ENCODE measurements around the gene ERP27. TPM values are rescaled to one million over a fixed set of nuclear protein-coding genes. Genes with fewer than 3 reads are reported as not detected.

ERP27 gene
- polyA plus RNA-seq, 2 of the 4 experiments (the other 2 are of a cell fraction) = 0.09 to 0.28 TPM

- WGBS (ENCODE audit: missing lambda C conversion rate) = 89% methylated on average over 2 of the region's 2 CpGs
- Histone ChIP-seq H3K27ac (no peak overlapping the region), H3K4me2 (no peak overlapping the region), H3K9me3 (no peaks in the 10 kb centered on the region), H3K4me1 (no peaks in the 10 kb centered on the region), H3K4me3 (no peak overlapping the region)
- ChIA-PET CTCF (no interaction called here), POLR2A (no interaction called here)
- no peak for DNase-seq (ENCODE audit: low read depth in 1 of 2, low spot score in 1 of 2)
- ATAC-seq = no peak
- TF ChIP-seq ZSCAN20 (CRISPR knock-in tag; IDR thresholded peaks at IDR 0.05) (no peak), BHLHE40 (IDR thresholded peaks at IDR 0.05; ENCODE audit: low read depth, low read length) (no peak), HES2 (IDR thresholded peaks at IDR 0.05) (no peak), JUNB (IDR thresholded peaks at IDR 0.05) (no peak), PHF8 (IDR thresholded peaks at IDR 0.05; ENCODE audit: borderline replicate concordance, low read depth) (no peak), ATOH8 (CRISPR knock-in tag; IDR thresholded peaks at IDR 0.05; ENCODE audit: low read depth) (no peak), MAZ (IDR thresholded peaks at IDR 0.05; ENCODE audit: borderline replicate concordance, low read depth, low read length) (no peak)
- FAIRE-seq = no peak
Observed at GRCh38 chr12:14923944-14924343, 14.4 kb downstream of the ERP27 start.

- ChIA-PET CTCF (interaction anchor here (1.3 to 1.4 kb wide), 2 partner anchors 10 to 37 kb away, joined by 3 to 4 read pairs; no protein-coding TSS in a partner anchor), POLR2A (interaction anchor here (0.5 kb wide), 1 partner anchor 47 kb away, joined by 3 read pairs; no protein-coding TSS in a partner anchor)
- Histone ChIP-seq H3K9me3 (no peaks in the 10 kb centered on the region), H3K4me3 (no peak overlapping the region), H3K4me2 (no peak overlapping the region), H3K4me1 (no peaks in the 10 kb centered on the region), H3K27ac (no peak overlapping the region)
- DNase-seq (ENCODE audit: low read depth in 1 of 2, low spot score in 1 of 2) (no peak), ATAC-seq (no peak), FAIRE-seq (no peak)
- 81% methylated on average over 2 of the region's 2 CpGs for WGBS (ENCODE audit: missing lambda C conversion rate)
- TF ChIP-seq RAD21 (conservative IDR thresholded peaks at IDR 0.05 in 1 of 2, IDR thresholded peaks at IDR 0.05 in 1 of 2) = no peak
- no peak for TF ChIP-seq USF2 (IDR thresholded peaks at IDR 0.05)
- no peak for TF ChIP-seq RARB (CRISPR knock-in tag; IDR thresholded peaks at IDR 0.05)
- TF ChIP-seq ELK1 (IDR thresholded peaks at IDR 0.05; ENCODE audit: low read depth, low read length) = no peak
- no peak for TF ChIP-seq REST (IDR thresholded peaks at IDR 0.05)
- no peak for TF ChIP-seq BCL3 (IDR thresholded peaks at IDR 0.05)
- no peak for TF ChIP-seq ESRRA (IDR thresholded peaks at IDR 0.05; ENCODE audit: borderline replicate concordance, low read length)
- no peak for TF ChIP-seq CBX8 (IDR thresholded peaks at IDR 0.05)
Observed at GRCh38 chr12:14921218-14921617, 17.1 kb downstream of the ERP27 start.

Measured in A549 (cell line).